HEK293 (cell line): ENCODE results near the gene PSMD8.

Experiments used
- CTCF ChIA-PET: fragments of 350-600 bp; formaldehyde crosslinking; extraction: SDS; loops from one replicate; lab custom pipeline; 2021; ENCODE audit warnings: antibody characterized with exemption; lab: Yijun Ruan, JAX
- POLR2A ChIA-PET: fragments of 300-600 bp; formaldehyde crosslinking; extraction: SDS; loops from one replicate; lab custom pipeline; 2020; ENCODE audit warnings: antibody characterized with exemption, inconsistent platforms; lab: Yijun Ruan, JAX
- H3K27ac ChIP-seq: fragments of 200-500 bp; sonication (Bioruptor generic); 2 replicates; pipeline ENCODE4 v1.5.1; 2014; ENCODE audit warnings: low read depth, low read length, control low read depth, inconsistent platforms; ENCODE audit errors: extremely low read depth
- H3K36me3 ChIP-seq, 2 experiments: fragments of 200-500 bp in 1 of 2; sonication (Bioruptor generic) in 1 of 2; 1 replicate in 1 of 2; 2 replicates in 1 of 2; pipeline ENCODE4 v1.5.1; 2014 to 2017; ENCODE audit warnings: inconsistent platforms in 2 of 2, low read length in 2 of 2; ENCODE audit not compliant: control insufficient read depth in 2 of 2, insufficient read depth in 1 of 2
- H3K4me1 ChIP-seq: fragments of 200-500 bp; sonication (Bioruptor generic); 2 replicates; pipeline ENCODE4 v1.5.1; 2014; ENCODE audit warnings: mild to moderate bottlenecking, low read length, inconsistent platforms; ENCODE audit not compliant: control insufficient read depth, insufficient read depth
- H3K4me3 ChIP-seq: 2 replicates; pipeline ENCODE4 v1.5.1; 2011; ENCODE audit warnings: low read depth, mild to moderate bottlenecking, control low read depth, low read length, moderate library complexity
- H3K9me3 ChIP-seq: fragments of 200-500 bp; sonication (Bioruptor generic); 2 replicates; pipeline ENCODE4 v1.5.1; 2014; ENCODE audit warnings: low read depth, low read length, inconsistent platforms; ENCODE audit not compliant: control insufficient read depth, insufficient read depth
- SCRT2 ChIP-seq: fragments of 450-650 bp; formaldehyde crosslinking; IDR thresholded peaks from 2 replicates; pipeline ENCODE4 v1.5.1; 2016; ENCODE audit warnings: missing biosample characterization, missing genetic modification characterization
- ZNF114 ChIP-seq: fragments of 450-650 bp; formaldehyde crosslinking; IDR thresholded peaks from 2 replicates; pipeline ENCODE4 v1.5.0; 2017; ENCODE audit warnings: missing biosample characterization, missing genetic modification characterization
- ZNF121 ChIP-seq: fragments of 450-650 bp; formaldehyde crosslinking; IDR thresholded peaks from 2 replicates; pipeline ENCODE4 v1.5.1; 2016; ENCODE audit warnings: missing biosample characterization, missing genetic modification characterization
- ZNF140 ChIP-seq: fragments of 450-650 bp; formaldehyde crosslinking; IDR thresholded peaks from 2 replicates; pipeline ENCODE4 v1.5.1; 2016; ENCODE audit warnings: missing biosample characterization, missing genetic modification characterization
- ZNF16 ChIP-seq: fragments of 450-650 bp; formaldehyde crosslinking; IDR thresholded peaks from 2 replicates; pipeline ENCODE4 v1.5.1; 2016; ENCODE audit warnings: low read depth, missing biosample characterization, missing genetic modification characterization
- ZNF221 ChIP-seq: fragments of 450-650 bp; formaldehyde crosslinking; IDR thresholded peaks from 2 replicates; pipeline ENCODE4 v1.5.1; 2017; ENCODE audit warnings: missing biosample characterization, missing genetic modification characterization, borderline replicate concordance
- ZNF292 ChIP-seq: fragments of 450-650 bp; formaldehyde crosslinking; IDR thresholded peaks from 2 replicates; pipeline ENCODE4 v1.5.1; 2016; ENCODE audit warnings: low read depth, missing biosample characterization, missing genetic modification characterization, borderline replicate concordance
- ZNF311 ChIP-seq: fragments of 450-650 bp; formaldehyde crosslinking; IDR thresholded peaks from 2 replicates; pipeline ENCODE4 v1.5.1; 2017; ENCODE audit warnings: missing biosample characterization, missing genetic modification characterization, borderline replicate concordance
- ZNF341 ChIP-seq: fragments of 450-650 bp; formaldehyde crosslinking; IDR thresholded peaks from 2 replicates; pipeline ENCODE4; 2016; ENCODE audit warnings: low read depth, missing biosample characterization, missing genetic modification characterization
- ZNF366 ChIP-seq: fragments of 450-650 bp; formaldehyde crosslinking; conservative IDR thresholded peaks from 2 replicates; pipeline ENCODE4 v1.5.1; 2016; ENCODE audit warnings: missing biosample characterization, missing genetic modification characterization
- ZNF549 ChIP-seq: fragments of 450-650 bp; IDR thresholded peaks from 2 replicates; pipeline ENCODE4 v1.5.1; 2018; ENCODE audit warnings: missing biosample characterization, missing genetic modification characterization, mild to moderate bottlenecking, inconsistent platforms, moderate library complexity
- ZNF561 ChIP-seq: fragments of 450-650 bp; IDR thresholded peaks from 2 replicates; pipeline ENCODE4 v1.5.1; 2018; ENCODE audit warnings: missing biosample characterization, missing genetic modification characterization, borderline replicate concordance
- ZNF776 ChIP-seq: fragments of 450-650 bp; formaldehyde crosslinking; IDR thresholded peaks from 2 replicates; pipeline ENCODE4 v1.5.0; 2017; ENCODE audit warnings: missing biosample characterization, missing genetic modification characterization, borderline replicate concordance
- ZNF792 ChIP-seq: fragments of 450-650 bp; formaldehyde crosslinking; IDR thresholded peaks from 2 replicates; pipeline ENCODE4 v1.5.1; 2016; ENCODE audit warnings: missing biosample characterization, missing genetic modification characterization
- TF ChIP-seq, protein P1 (sequence below): fragments of 450-650 bp; formaldehyde crosslinking; IDR thresholded peaks from 2 replicates; pipeline ENCODE4 v1.5.1; 2016; ENCODE audit warnings: missing biosample characterization, missing genetic modification characterization

PSMD8 gene

DNA sequence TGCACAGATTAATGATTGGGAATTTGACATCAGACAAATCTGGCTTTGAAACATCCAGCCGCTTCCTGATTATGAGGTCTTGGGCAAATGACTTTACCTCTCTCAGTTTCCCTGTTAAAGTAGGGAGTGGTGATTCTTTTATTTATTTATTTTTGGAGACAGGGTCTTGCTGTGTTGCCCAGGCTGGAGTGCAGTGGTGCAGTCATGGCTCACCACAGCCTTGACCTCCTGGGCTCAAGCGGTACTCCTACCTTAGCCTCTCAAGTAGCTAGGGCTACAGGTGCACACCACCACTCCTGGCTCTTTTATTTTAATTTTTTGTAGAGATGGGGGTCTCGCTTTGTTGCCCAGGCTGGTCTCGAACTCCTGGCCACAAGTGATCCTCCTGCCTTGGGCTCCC is 2.7 kb downstream of the PSMD8 start:
- peaks cover 20% of the 10 kb centered on the region for H3K4me1 ChIP-seq
- no peaks in the 10 kb centered on the region for H3K9me3 ChIP-seq
- TF ChIP-seq ZNF140 = no peak
- peak; percentile 40; the same call in 1 of the 2 replicates for TF ChIP-seq SCRT2 (tag by site-specific recombination)
- TF ChIP-seq ZNF121 (tag by site-specific recombination) = peak; percentile 98
- H3K36me3 ChIP-seq = peaks cover 53 to 62% of the 10 kb centered on the region in 2 experiments
- ChIA-PET POLR2A (interaction anchor here (1.2 to 3.7 kb wide), 2 partner anchors 11 to 12 kb away, joined by 3 to 223 read pairs; partner anchors contain the start of genes GGN and SPRED3), CTCF (interaction anchor here (0.8 to 4.0 kb wide), 2 partner anchors 10 to 26 kb away, joined by 4 to 37 read pairs; partner anchors contain the start of gene FAM98C)
- H3K27ac ChIP-seq = no peak overlapping the region
- no peak overlapping the region for H3K4me3 ChIP-seq

GRCh38 chr19:38378866-38379265 is 4.5 kb downstream of the PSMD8 start:
- Histone ChIP-seq H3K36me3 (peaks cover 71 to 79% of the 10 kb centered on the region in 2 experiments), H3K4me3 (no peak overlapping the region), H3K4me1 (peaks cover 17% of the 10 kb centered on the region), H3K9me3 (no peaks in the 10 kb centered on the region), H3K27ac (no peak overlapping the region)
- CTCF ChIA-PET = interaction anchor here (1.4 kb wide), 1 partner anchor 134 kb away, joined by 4 read pairs; no protein-coding TSS in a partner anchor
- POLR2A ChIA-PET = interaction anchor here (2.6 kb wide), 1 partner anchor 9 kb away, joined by 31 read pairs; the partner anchor contains the start of gene GGN
- TF ChIP-seq ZNF114 (tag by site-specific recombination) (no peak), ZNF341 (tag by site-specific recombination) (no peak)

DNA sequence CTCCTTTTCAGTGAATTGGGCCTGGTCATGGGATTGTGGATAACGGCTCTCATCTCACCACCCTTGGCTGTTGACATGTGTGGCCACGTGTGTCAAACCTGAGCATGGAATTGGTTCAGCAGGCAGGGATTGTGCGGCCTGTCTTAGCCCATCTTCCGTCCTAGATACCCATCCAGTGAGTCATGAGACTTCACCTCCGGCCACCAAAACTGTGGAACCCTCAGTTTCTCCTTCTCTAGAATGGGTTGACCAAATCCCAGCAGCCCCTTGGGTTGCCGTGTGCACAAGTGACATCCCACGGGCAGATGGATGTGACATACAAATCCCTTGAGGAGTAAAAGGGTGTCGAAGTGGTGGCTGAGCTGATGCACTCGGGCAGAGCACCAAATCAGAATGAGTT is 6.8 kb downstream of the PSMD8 start:
- ChIA-PET CTCF (interaction anchor here (0.6 kb wide), 2 partner anchors 50 to 98 kb away, joined by 3 to 4 read pairs; no protein-coding TSS in a partner anchor), POLR2A (interaction anchor here (0.8 to 1.4 kb wide), 3 partner anchors 13 to 22 kb away, joined by 3 read pairs; partner anchors contain the start of gene FAM98C)
- Histone ChIP-seq H3K4me1 (peaks cover 5% of the 10 kb centered on the region), H3K4me3 (no peak overlapping the region), H3K9me3 (no peaks in the 10 kb centered on the region), H3K36me3 (peaks cover 82 to 87% of the 10 kb centered on the region in 2 experiments), H3K27ac (no peak overlapping the region)
- no peak for TF ChIP-seq ZNF792
- no peak for TF ChIP-seq ZNF221 (tag by site-specific recombination)
- TF ChIP-seq ZNF561 (tag by site-specific recombination) = no peak
- no peak for TF ChIP-seq ZNF776 (tag by site-specific recombination)
- no peak for TF ChIP-seq ZNF16 (tag by site-specific recombination)
- TF ChIP-seq, protein P1, sequence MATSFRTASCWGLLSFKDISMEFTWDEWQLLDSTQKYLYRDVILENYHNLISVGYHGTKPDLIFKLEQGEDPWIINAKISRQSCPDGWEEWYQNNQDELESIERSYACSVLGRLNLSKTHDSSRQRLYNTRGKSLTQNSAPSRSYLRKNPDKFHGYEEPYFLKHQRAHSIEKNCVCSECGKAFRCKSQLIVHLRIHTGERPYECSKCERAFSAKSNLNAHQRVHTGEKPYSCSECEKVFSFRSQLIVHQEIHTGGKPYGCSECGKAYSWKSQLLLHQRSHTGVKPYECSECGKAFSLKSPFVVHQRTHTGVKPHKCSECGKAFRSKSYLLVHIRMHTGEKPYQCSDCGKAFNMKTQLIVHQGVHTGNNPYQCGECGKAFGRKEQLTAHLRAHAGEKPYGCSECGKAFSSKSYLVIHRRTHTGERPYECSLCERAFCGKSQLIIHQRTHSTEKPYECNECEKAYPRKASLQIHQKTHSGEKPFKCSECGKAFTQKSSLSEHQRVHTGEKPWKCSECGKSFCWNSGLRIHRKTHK = no peak
- TF ChIP-seq ZNF549 = no peak

DNA sequence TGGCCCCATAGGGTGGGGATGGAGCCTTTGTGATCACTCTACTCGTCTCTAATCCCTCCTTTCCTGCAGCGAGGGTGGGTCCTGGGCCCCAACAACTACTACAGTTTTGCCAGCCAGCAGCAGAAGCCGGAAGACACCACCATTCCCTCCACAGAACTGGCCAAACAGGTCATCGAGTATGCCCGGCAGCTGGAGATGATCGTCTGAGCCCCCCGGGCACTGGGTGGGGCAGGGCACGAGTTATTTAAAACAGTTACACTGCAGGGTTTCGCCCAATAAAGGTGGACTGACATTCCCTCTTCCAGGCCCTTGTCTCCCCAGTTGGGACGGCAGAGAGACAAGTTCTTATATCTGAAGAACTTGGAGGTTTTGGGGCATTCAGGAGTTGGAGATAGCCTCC is 8.8 kb downstream of the PSMD8 start:
- ChIA-PET POLR2A (interaction anchor here (3.8 kb wide), 1 partner anchor 8 kb away, joined by 36 read pairs; the partner anchor contains the start of gene PSMD8), CTCF (interaction anchor here (0.7 to 2.4 kb wide), 2 partner anchors 47 to 139 kb away, joined by 3 to 14 read pairs; no protein-coding TSS in a partner anchor)
- Histone ChIP-seq H3K27ac (no peak overlapping the region), H3K36me3 (peaks cover 61 to 72% of the 10 kb centered on the region in 2 experiments), H3K9me3 (no peaks in the 10 kb centered on the region), H3K4me3 (no peak overlapping the region)
- TF ChIP-seq ZNF311 (tag by site-specific recombination) (no peak), ZNF366 (tag by site-specific recombination) (peak; percentile 34; the same call in 1 of the 2 replicates), ZNF292 (tag by site-specific recombination) (no peak)
- TF ChIP-seq, all 188 proteins: peak for 1
- H3K4me1 ChIP-seq = peaks cover 11% of the 10 kb centered on the region
